Measurements from ENCODE around the gene TACC2. TPM values are rescaled to one million over a fixed set of nuclear protein-coding genes. Genes with fewer than 3 reads are reported as not detected.

Gene TACC2, protein sequence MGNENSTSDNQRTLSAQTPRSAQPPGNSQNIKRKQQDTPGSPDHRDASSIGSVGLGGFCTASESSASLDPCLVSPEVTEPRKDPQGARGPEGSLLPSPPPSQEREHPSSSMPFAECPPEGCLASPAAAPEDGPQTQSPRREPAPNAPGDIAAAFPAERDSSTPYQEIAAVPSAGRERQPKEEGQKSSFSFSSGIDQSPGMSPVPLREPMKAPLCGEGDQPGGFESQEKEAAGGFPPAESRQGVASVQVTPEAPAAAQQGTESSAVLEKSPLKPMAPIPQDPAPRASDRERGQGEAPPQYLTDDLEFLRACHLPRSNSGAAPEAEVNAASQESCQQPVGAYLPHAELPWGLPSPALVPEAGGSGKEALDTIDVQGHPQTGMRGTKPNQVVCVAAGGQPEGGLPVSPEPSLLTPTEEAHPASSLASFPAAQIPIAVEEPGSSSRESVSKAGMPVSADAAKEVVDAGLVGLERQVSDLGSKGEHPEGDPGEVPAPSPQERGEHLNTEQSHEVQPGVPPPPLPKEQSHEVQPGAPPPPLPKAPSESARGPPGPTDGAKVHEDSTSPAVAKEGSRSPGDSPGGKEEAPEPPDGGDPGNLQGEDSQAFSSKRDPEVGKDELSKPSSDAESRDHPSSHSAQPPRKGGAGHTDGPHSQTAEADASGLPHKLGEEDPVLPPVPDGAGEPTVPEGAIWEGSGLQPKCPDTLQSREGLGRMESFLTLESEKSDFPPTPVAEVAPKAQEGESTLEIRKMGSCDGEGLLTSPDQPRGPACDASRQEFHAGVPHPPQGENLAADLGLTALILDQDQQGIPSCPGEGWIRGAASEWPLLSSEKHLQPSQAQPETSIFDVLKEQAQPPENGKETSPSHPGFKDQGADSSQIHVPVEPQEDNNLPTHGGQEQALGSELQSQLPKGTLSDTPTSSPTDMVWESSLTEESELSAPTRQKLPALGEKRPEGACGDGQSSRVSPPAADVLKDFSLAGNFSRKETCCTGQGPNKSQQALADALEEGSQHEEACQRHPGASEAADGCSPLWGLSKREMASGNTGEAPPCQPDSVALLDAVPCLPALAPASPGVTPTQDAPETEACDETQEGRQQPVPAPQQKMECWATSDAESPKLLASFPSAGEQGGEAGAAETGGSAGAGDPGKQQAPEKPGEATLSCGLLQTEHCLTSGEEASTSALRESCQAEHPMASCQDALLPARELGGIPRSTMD (N-terminal part only)
- polyA plus RNA-seq (2013, experiment 1 of 2), result 32.5 TPM
- polyA plus RNA-seq (2013, experiment 2 of 2), result 32.0 TPM

DNA sequence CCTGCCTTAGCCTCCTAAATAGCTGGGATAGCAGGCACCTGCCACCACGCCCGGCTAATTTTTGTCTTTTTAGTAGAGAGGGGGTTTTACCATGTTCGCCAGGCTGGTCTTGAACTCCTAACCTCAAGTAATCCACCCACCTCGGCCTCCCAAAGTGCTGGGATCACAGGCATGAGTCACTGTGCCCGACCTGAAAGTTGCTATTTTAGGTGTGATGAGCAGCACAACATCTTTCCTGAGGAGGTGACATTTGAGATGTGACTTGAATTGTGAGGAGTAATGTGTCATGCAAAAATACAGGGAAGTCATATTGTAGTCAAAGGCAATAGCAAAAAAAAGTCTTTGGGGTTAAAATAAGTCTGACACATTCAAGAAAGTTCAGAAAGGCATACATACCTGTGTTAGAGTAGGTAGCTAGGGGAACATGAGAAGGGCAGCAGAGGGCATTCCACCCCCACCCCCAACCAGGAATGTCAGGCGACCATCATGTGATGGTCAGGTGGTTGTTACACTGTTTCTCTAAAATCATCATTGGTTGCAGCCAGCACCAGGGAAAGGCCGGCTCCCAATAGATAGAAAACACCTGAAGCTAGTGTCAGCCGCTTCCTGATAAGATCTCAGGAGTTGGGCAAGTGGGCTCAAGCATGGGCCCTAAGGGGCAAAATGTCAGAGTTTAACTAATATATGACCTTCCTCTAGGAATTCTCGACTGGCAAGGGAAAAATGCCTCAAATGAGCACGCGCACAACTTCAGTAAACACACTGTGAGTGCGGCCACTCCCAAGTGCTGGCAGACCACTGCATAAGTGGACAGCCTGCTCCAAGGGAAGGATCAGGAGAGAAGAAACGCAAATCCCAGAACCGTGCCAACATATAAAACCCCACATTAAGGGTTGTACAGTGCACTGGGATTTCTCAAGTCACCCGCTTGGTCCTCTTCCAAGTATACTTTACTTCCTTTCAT, at the start of gene TACC2:
Gene TACC2 (plus strand): TSS at position 803 of the 964 bp plus-strand sequence. CDS start 32,819 bp downstream, outside the sequence.
- Histone ChIP-seq H4K8ac (ENCODE audit: low read length) (no peak within 1 kb of the TSS), H2BK12ac (ENCODE audit: low read length in 2 of 2) (no peak within 1 kb of the TSS), H3K4me1 (ENCODE audit: control insufficient read depth, insufficient read depth, low read depth, low read length) (no peaks in the 10 kb centered on the region), H2BK120ac (ENCODE audit: low read depth, low read length) (no peak within 1 kb of the TSS), H4K91ac (ENCODE audit: low read length) (no peak within 1 kb of the TSS), H2AK5ac (ENCODE audit: low read length, severe bottlenecking) (no peak within 1 kb of the TSS), H3K18ac (ENCODE audit: low read depth in 1 of 2, low read length in 2 of 2) (no peak within 1 kb of the TSS), H3K9ac (ENCODE audit: low read length) (peak within 1 kb of the TSS; percentile 41), H3K4ac (ENCODE audit: low read depth in 1 of 2, low read length in 2 of 2) (no peak within 1 kb of the TSS), H2BK15ac (ENCODE audit: low read depth, poor library complexity, severe bottlenecking) (no peak within 1 kb of the TSS), H3K27ac (ENCODE audit: low read length, poor library complexity, severe bottlenecking) (no peak within 1 kb of the TSS), H3K9me3 (ENCODE audit: control insufficient read depth, low read length) (peaks cover 15% of the 10 kb centered on the region), H3K79me1 (replicated peaks; ENCODE audit: low read length, poor library complexity, severe bottlenecking) (no peaks in the 10 kb centered on the region), H3K27me3 (ENCODE audit: control insufficient read depth in 1 of 2, insufficient read depth in 1 of 2, low read length in 2 of 2) (no peaks in the 10 kb centered on the region), H2AFZ (ENCODE audit: low read depth, low read length) (no peak within 1 kb of the TSS), H2BK5ac (ENCODE audit: low read depth, low read length, poor library complexity, severe bottlenecking) (no peak within 1 kb of the TSS), H3K4me2 (ENCODE audit: low read length, poor library complexity, severe bottlenecking) (no peak within 1 kb of the TSS), H3K36me3 (ENCODE audit: control insufficient read depth in 1 of 2, insufficient read depth in 2 of 2, low read depth in 1 of 2, low read length in 2 of 2) (no peaks in the 10 kb centered on the region), H3K23ac (ENCODE audit: low read length in 2 of 2) (no peak within 1 kb of the TSS), H3K4me3 (ENCODE audit: insufficient read depth in 1 of 2, low read depth in 1 of 2, low read length in 2 of 2) (no peak within 1 kb of the TSS), H3K14ac (ENCODE audit: low read length in 2 of 2) (no peak within 1 kb of the TSS)
- no peak for DNase-seq
- WGBS, result 85% methylated on average over 12 of the region's 15 CpGs

DNA sequence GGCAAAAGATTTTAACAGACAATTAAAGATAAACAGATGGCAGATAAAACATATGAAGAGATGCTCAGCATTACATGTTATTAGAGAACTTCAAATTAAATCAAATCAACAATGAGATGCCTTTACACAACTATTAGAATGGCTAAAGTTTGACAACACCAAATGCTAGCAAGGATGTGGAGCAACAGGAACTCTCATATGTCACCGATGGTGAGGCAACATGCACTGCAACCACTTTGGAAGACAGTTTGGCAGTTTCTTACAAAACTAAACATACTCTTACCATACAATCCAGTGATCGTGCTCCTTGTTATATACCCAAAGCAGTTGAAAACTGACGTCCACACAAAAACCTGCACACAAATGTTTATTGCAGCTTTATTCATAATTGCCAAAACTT, 47.4 kb upstream of the TACC2 start:
- Histone ChIP-seq H3K4ac (ENCODE audit: low read depth in 1 of 2, low read length in 2 of 2) (no peak overlapping the region), H3K79me1 (replicated peaks; ENCODE audit: low read length, poor library complexity, severe bottlenecking) (no peaks in the 10 kb centered on the region), H4K8ac (ENCODE audit: low read length) (no peak overlapping the region), H3K14ac (ENCODE audit: low read length in 2 of 2) (no peak overlapping the region), H3K27me3 (ENCODE audit: control insufficient read depth in 1 of 2, insufficient read depth in 1 of 2, low read length in 2 of 2) (no peaks in the 10 kb centered on the region), H3K9me3 (ENCODE audit: control insufficient read depth, low read length) (no peaks in the 10 kb centered on the region), H3K4me2 (ENCODE audit: low read length, poor library complexity, severe bottlenecking) (no peak overlapping the region), H3K23ac (ENCODE audit: low read length in 2 of 2) (no peak overlapping the region), H3K27ac (ENCODE audit: low read length, poor library complexity, severe bottlenecking) (no peak overlapping the region), H3K36me3 (ENCODE audit: control insufficient read depth in 1 of 2, insufficient read depth in 2 of 2, low read depth in 1 of 2, low read length in 2 of 2) (no peaks in the 10 kb centered on the region), H2BK15ac (ENCODE audit: low read depth, poor library complexity, severe bottlenecking) (no peak overlapping the region), H2AFZ (ENCODE audit: low read depth, low read length) (no peak overlapping the region), H4K91ac (ENCODE audit: low read length) (no peak overlapping the region), H2AK5ac (ENCODE audit: low read length, severe bottlenecking) (no peak overlapping the region), H2BK120ac (ENCODE audit: low read depth, low read length) (no peak overlapping the region), H3K4me1 (ENCODE audit: control insufficient read depth, insufficient read depth, low read depth, low read length) (no peaks in the 10 kb centered on the region), H3K9ac (ENCODE audit: low read length) (no peak overlapping the region), H2BK5ac (ENCODE audit: low read depth, low read length, poor library complexity, severe bottlenecking) (no peak overlapping the region), H3K18ac (ENCODE audit: low read depth in 1 of 2, low read length in 2 of 2) (no peak overlapping the region), H3K4me3 (ENCODE audit: insufficient read depth in 1 of 2, low read depth in 1 of 2, low read length in 2 of 2) (no peak overlapping the region), H2BK12ac (ENCODE audit: low read length in 2 of 2) (no peak overlapping the region)
- WGBS, result 100% methylated on average over 2 of the region's 3 CpGs
- DNase-seq, result no peak

DNA sequence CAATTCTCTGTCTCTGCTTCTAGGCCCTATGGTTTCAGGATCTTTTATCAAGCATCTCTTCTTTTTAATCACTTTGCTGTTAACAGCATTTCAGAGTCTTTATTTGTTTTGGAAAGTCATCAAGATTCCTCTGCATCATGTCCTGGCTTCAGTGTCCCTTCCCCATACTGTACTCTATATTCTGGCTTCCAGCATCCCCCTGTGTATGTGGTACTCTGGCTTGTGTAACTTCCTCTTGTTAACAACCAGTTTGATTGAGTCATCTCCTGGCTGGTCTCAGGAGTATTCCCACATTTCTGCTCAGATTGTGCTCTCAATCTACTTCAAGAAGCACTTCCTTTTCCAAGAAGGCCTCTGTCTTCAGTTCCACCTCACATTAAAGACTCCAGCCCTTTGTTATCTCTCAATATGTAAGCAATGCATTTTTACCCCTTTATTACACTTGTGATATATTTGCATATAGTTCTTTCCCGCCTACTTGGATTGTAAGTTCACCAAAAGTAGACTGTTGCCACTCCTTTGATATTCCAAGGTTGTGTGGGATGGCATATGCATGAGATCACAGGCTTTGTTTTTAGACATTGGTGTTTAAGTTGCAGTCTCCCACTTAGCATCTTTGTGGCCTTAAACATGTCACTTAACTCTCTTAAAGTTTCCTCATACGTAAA, 46.1 kb upstream of the TACC2 start:
- no peak overlapping the region for H2BK15ac ChIP-seq (ENCODE audit: low read depth, poor library complexity, severe bottlenecking)

More for the DNA sequence above, 46.1 kb upstream of the TACC2 start:
- Histone ChIP-seq H3K4me1 (ENCODE audit: control insufficient read depth, insufficient read depth, low read depth, low read length) (no peaks in the 10 kb centered on the region), H3K79me1 (replicated peaks; ENCODE audit: low read length, poor library complexity, severe bottlenecking) (no peaks in the 10 kb centered on the region), H2AK5ac (ENCODE audit: low read length, severe bottlenecking) (no peak overlapping the region), H3K4me2 (ENCODE audit: low read length, poor library complexity, severe bottlenecking) (no peak overlapping the region), H2BK5ac (ENCODE audit: low read depth, low read length, poor library complexity, severe bottlenecking) (no peak overlapping the region), H3K27ac (ENCODE audit: low read length, poor library complexity, severe bottlenecking) (no peak overlapping the region), H3K4me3 (ENCODE audit: insufficient read depth in 1 of 2, low read depth in 1 of 2, low read length in 2 of 2) (no peak overlapping the region), H3K36me3 (ENCODE audit: control insufficient read depth in 1 of 2, insufficient read depth in 2 of 2, low read depth in 1 of 2, low read length in 2 of 2) (no peaks in the 10 kb centered on the region), H3K18ac (ENCODE audit: low read depth in 1 of 2, low read length in 2 of 2) (peak overlapping the region in 1 of 2 experiments; percentile 24), H4K8ac (ENCODE audit: low read length) (no peak overlapping the region), H3K9ac (ENCODE audit: low read length) (peak overlapping the region; percentile 2), H3K4ac (ENCODE audit: low read depth in 1 of 2, low read length in 2 of 2) (peak overlapping the region in 1 of 2 experiments; percentile 64), H3K14ac (ENCODE audit: low read length in 2 of 2) (no peak overlapping the region), H3K23ac (ENCODE audit: low read length in 2 of 2) (no peak overlapping the region), H2BK12ac (ENCODE audit: low read length in 2 of 2) (no peak overlapping the region), H3K9me3 (ENCODE audit: control insufficient read depth, low read length) (no peaks in the 10 kb centered on the region), H4K91ac (ENCODE audit: low read length) (no peak overlapping the region), H2BK120ac (ENCODE audit: low read depth, low read length) (no peak overlapping the region), H2AFZ (ENCODE audit: low read depth, low read length) (no peak overlapping the region), H3K27me3 (ENCODE audit: control insufficient read depth in 1 of 2, insufficient read depth in 1 of 2, low read length in 2 of 2) (no peaks in the 10 kb centered on the region)
- WGBS, result 66% methylated on average over 2 of the region's 2 CpGs
- peak; percentile 73 for DNase-seq

Data from mesenchymal stem cell (in vitro differentiated cells and primary cell).